AG09319 (cell line): Measurements from ENCODE around the gene ZNF778.

Source experiments
- DNase-seq: peaks from one replicate; pipeline ENCODE4 v3.0.0-alpha.2; 2010; ENCODE audit warnings: low read depth; ENCODE audit errors: extremely low read depth
- CTCF ChIP-seq: IDR thresholded peaks from 2 replicates; pipeline ENCODE4 v1.5.1; 2011; ENCODE audit warnings: low read depth, mild to moderate bottlenecking, inconsistent platforms, low read length, moderate library complexity

ZNF778 gene

GRCh38 chr16:89190150-89190958 lies 27.1 kb upstream of the ZNF778 start:
- DNase-seq, result no peak
- TF ChIP-seq CTCF, result no peak

GRCh38 chr16:89191033-89191900 lies 26.2 kb upstream of the ZNF778 start:
- no peak for DNase-seq
- TF ChIP-seq CTCF, result no peak

DNA sequence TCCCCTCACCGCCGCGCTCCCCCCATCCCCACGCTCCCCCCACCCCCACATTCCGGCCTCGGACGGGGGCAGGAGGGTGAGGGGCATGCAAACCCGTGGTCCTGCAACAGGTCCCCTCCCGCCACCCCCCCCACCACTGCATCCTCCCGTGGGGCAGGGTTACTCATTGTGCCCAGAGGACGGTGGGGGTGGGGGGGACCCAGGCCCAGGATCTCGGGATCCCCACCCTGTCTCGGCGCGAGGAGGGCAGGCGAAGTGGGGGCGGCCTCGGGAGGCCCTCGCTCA lies 25.7 kb upstream of the ZNF778 start:
- no peak for DNase-seq
- TF ChIP-seq CTCF, result no peak

- peak; percentile 94 for DNase-seq
Observed at GRCh38 chr16:89192186-89192955, 25.1 kb upstream of the ZNF778 start.

GRCh38 chr16:89192956-89193575 lies 24.4 kb upstream of the ZNF778 start:
- DNase-seq, result peak; percentile 69
- no peak for TF ChIP-seq CTCF

DNA sequence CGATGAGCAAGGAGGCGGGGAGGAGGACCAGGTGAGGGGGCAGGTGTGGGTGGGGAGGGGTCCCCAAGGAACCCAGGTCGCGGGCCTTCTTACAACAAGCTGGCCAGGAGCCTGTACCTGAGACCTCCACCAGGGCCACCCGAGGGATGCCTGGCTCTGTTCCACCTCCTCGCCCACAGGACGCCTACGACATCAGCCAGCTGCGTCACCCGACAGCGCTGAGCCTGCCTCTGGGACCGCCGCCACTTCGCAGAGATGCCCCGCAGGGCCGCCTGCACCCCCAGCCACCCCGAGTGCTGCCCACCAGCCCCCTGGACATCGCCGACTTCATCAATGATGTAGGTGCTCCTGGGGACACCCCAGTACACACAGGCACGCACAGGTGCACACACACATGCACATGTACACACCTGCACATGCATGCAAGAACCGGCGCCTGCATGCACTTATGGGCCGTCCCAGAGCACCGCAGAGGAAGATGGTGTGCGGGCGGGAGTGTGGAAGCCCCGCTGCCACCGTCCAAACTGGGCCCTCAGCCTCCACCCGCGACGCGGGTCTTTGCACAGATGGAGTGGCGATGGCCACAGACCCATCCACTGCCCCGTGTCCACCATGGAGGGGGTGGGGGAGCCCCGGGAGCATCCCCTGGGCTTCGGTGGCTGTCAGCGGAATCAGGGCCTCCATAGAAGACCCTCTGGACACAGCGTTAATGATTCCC lies 23.8 kb upstream of the ZNF778 start:
- no peak for DNase-seq
- TF ChIP-seq CTCF, result no peak
